Measurements from ENCODE around the gene KRTAP20-4.

- TF ChIP-seq CTCF (IDR thresholded peaks at IDR 0.05) (no peak), POLR2A (IDR thresholded peaks at IDR 0.05) (no peak)
Observed at GRCh38 chr21:30620080-30620479, 347 bp upstream of the KRTAP20-4 start.

Data from upper lobe of left lung (tissue), 4 donors.